Fibroblast of skin of abdomen (primary cell): ENCODE data around the gene IL18RAP.

Experiments used
- DNase-seq: peaks from one replicate; pipeline ENCODE4 v3.0.0-alpha.2; 2013

Gene IL18RAP

DNA sequence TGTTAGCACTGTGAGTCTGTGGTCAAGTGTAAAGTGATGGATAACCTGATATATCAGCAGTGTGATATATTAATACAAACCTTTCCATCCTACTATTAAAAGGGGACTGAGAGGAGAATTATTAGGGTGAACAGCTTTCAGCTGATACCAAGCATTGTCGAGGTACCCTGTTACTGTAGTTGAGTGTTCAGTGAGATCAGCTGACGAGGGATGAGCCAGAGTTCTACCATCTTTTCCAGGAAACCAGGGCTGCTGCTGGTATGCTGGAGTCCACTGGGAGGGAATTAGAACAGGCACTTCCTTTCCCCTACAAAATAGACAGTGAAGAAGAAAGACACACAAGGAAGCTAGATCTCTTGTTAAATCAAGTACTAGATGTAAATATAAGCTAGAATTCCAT lies 408 bp downstream of the IL18RAP start:
- DNase-seq = no peak

DNA sequence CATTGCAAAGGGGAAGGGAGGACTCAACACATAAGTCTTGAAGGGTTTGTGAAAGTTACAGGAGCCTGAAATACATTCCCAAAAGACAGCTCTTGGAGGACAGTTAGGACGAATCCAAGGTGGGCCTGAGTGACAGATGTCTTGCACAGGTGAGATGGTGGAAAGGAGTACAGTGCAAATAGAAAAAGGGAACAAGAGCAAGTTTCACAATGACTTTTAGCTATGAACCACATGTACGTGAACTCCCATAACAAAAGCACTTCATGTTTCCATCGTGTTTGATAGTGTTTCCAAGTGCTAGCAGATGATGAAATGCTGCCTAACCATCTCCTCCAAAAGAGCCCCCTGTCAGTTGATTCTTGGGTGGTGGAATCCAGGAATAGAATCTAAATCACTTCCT lies 1.8 kb downstream of the IL18RAP start:
- DNase-seq = no peak

GRCh38 chr2:102425441-102426132 lies 2.6 kb downstream of the IL18RAP start:
- no peak for DNase-seq

DNA sequence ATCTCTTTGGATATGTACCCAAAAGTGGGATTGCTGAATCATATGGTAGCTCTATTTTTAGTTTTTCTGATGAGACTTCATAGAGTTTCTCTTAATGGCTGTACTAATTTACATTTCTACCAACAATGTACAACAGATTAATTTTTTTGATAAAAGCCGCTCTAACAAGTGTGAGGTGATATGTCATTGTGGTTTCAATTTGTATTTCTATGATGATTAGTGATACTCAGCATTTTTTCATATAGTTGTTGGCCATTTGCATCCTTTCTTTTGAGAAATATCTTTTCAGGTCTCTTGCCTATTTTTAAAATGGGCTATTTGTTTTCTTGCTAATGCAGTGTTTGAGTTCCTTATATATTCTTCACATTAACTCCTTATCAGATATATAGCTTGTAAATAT lies 4.3 kb downstream of the IL18RAP start:
- DNase-seq = no peak

- no peak for DNase-seq
Observed at GRCh38 chr2:102428573-102428972, 5.6 kb downstream of the IL18RAP start.

GRCh38 chr2:102432386-102432785 lies 9.4 kb downstream of the IL18RAP start:
- no peak for DNase-seq

DNA sequence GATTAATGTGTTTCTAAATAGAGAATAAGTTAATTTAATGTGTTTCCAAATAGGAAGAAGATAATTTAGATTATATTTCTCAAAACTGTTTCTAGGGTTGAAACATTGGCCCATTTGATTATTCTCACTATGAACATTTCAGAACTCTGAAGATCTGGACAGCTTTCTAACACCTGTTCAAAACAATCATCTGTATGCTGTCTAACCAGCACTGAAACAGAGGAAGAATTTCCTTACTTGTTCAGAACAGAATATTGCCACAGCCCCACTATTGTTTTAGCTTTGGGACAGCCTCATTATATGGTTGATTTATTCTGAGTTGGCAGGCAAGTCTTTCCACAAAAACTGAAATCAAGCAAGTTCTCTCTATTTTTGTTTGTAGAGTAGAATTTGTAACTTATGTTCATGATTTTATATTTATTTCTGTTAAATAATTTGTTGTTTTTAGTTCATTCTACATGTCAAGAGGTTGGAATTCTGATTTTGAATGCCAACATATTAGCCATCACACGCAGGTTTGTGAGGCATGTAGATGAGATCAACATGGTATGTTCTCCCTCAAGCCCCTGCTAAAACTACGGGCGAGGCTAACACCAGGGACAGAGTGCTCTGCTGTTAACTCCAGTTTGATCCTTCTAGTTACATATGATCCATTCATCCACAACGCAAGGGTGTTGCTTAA lies 11.2 kb downstream of the IL18RAP start:
- DNase-seq = no peak

- no peak for DNase-seq
Observed at GRCh38 chr2:102434655-102435381, 11.9 kb downstream of the IL18RAP start.

- no peak for DNase-seq
Observed at GRCh38 chr2:102435741-102436140, 12.8 kb downstream of the IL18RAP start.

DNA sequence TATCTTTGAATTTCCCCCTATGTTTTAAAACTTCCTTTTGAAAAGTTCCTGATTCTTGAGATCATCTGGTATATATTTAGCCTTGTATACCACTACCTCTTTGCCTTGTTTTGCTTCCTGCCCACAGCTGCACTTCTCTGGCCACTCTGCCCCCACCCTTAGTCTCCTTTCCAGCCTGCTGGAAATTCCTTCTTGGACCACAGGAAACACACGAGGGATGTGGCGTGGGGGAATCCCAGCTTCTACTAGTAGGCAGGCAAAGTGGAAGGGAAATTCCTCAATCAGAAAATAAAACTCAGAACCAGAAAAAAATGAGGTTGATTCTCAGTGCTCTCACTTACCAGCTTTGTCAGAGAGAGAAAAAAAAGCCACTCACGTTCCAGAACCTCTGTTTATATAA lies 13.4 kb downstream of the IL18RAP start:
- peak; percentile 56 for DNase-seq

- peak; percentile 7 for DNase-seq
Observed at GRCh38 chr2:102437122-102437521, 14.2 kb downstream of the IL18RAP start.

DNA sequence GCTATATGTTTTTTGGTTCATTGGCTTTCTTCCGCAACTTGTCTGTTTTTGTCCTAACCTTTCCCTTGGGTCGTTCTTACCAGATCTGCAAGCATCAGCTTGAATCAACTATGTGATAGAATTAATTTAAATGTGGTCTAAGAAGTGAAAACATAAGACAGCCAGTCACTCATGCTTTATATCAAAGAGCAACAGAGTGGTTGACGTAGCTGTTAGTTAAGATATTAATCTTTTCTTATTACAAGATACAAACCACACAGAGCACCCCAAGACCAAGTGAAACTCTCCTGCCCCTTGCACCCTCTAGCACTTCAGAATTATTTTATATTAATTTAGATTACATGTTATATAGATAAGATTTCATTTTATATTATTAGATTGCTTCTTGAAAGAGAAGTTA lies 15.2 kb downstream of the IL18RAP start:
- DNase-seq = no peak

- no peak for DNase-seq
Observed at GRCh38 chr2:102438578-102438977, 15.6 kb downstream of the IL18RAP start.

GRCh38 chr2:102439065-102439695 lies 16.2 kb downstream of the IL18RAP start:
- peak; percentile 75 for DNase-seq

DNA sequence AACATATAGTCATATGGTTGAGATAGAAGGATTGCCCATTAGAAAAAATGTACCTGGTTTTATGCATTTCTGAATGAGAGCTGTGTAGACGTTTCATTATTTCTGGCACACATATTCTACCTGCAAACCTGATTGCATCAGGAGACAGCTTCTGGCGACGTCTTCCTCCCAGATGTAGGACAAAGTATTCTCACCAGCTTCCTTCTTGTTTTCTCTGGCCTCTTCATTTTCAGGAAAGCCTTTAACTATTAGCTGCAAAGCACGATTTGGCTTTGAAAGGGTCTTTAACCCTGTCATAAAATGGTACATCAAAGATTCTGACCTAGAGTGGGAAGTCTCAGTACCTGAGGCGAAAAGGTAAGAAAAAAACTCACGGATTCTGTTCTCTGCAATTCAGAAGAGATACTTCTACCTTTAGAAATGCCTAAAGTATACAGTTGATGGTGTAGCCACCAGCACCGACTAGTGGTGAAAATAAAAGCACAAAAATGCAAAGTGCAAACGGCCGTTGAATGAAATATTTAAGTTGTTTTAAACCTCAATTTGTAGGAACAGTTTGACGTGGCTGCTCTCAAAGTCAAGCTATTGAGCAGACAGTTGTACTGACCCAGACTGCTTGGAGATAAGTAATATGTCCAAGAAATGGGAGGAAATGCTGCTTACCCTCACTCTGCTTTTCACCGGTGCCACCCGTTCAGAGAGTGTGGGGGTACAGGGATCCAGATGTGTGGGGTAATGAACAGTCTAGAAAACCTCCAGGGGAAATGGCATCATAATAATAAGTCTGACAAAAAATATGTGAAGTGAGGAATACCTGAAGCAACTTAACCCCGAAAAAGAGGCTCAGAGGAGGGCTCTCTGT lies 20.2 kb downstream of the IL18RAP start:
- peak; percentile 24 for DNase-seq

DNA sequence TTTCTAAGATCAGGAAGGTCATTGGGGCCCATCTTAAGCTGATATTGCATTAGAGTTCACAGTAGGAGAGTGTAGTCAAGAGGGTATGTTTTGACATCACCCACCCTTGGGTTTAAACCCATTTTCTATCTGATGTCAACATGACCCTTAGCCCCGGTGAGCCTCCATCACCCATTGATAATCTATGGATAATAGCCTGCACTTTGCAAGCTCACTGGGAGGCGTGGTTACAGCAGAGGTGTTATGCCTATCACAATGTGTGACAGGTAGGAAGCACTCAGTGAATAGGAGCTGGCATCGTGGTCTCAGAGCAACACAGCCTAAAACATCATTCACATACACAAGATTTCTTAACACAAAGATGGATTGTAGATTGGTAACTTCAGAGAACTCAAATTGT lies 21.3 kb downstream of the IL18RAP start:
- no peak for DNase-seq

DNA sequence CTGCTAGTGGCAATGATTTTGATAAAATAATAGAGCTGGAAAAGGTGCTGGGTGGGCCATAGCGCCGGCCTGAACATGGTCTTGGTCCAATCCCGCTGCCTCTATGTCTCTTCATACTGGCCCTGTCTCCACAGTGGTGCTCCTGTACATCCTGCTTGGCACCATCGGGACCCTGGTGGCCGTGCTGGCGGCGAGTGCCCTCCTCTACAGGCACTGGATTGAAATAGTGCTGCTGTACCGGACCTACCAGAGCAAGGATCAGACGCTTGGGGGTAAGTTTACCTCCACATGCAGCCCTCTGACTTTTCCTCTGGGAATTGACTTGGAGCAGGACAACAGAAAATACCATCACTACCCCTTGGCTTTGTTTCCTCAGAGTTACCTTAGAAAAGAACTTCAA lies 24.0 kb downstream of the IL18RAP start:
- no peak for DNase-seq

DNA sequence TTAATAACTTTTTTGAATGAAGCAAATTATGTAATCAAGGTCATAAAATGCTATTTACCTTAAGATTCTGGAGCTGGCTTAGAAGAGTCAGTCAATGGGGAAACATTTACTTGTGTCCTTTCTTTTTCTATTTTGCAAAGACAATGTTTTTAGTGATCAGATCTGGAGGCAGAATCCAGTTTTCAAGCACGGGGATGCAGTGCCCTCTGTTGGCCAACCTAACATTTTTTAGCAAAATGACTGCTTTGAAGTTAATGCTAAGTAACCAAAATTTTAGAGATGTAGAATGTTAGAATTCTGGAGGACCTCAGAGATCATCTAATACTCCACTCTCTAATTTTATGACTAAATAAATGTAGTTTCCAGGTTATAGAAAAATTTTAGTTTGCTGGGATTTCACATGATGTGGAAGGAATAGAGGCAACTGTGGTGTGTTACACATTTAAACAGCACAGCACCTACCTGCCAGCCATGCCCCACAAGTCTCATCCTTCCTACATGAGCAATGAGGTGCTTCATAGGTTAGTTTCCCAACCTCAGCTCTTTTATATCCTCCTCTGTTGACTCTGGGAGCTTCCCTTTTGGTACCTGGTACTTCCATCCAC lies 26.5 kb downstream of the IL18RAP start:
- DNase-seq = peak; percentile 28

- DNase-seq = no peak
Observed at GRCh38 chr2:102451968-102452367, 29.0 kb downstream of the IL18RAP start.

DNA sequence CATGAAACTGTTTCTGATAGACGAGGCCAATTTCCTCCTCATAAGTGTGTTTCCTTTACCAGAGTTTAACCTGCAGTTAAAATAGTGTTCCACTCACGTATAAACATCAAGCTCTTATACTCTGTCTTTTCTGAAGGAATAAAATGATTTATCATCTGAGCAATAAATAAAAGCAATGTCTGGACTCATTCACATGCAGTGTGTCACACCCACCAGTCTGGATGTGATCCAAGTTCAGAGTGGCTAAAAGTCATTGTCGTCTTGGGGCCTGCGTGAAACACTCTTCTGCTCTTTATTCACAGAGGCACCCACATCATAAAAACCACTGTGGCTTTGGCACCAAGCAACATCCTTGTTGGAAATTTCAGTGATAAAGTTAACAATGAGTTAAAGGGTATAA lies 30.5 kb downstream of the IL18RAP start:
- DNase-seq = no peak

GRCh38 chr2:102455061-102455670 lies 32.2 kb downstream of the IL18RAP start:
- no peak for DNase-seq
